Measurements from ENCODE around the gene BNC2.

DNA sequence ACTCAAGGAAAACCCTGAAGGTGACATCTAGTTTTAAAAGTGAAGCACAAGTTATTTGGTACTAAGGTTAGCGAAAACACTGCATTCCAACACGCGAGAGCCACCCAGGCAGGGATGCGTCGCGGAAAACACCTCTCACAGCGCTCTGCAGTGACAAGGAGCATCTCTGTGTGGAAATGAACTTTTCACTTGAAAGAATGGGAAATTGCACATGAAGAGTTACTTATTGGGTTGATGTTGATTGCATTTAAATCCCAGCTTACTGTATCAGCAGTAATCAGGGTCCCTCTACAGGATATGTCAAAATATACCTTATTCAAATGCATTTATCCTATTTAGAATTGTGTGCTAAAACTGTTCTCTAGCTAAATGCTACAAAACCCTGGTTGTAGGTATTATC is 144.4 kb downstream of the BNC2 start:
- no peak for TF ChIP-seq POLR2A (IDR thresholded peaks at IDR 0.05; ENCODE audit: low read length)
- no peak for TF ChIP-seq GATA1 (IDR thresholded peaks at IDR 0.05; ENCODE audit: low read depth, low read length)
